Left ventricle myocardium inferior (tissue), 1 donor: ENCODE results near the gene CEP126. TPM values are rescaled to one million over a fixed set of nuclear protein-coding genes. Genes with fewer than 3 reads are reported as not detected.

Experiments
- DNase-seq: peaks from one replicate; pipeline ENCODE4 v3.0.0-alpha.2; 2020
- H3K27ac ChIP-seq: fragments of 200-600 bp; replicated peaks from 2 replicates; pipeline ENCODE4 v1.8.0; 2021
- H3K27me3 ChIP-seq: fragments of 200-600 bp; 2 replicates; pipeline ENCODE4 v1.8.0; 2021; ENCODE audit warnings: low read depth
- H3K36me3 ChIP-seq: fragments of 200-600 bp; 2 replicates; pipeline ENCODE4 v1.8.0; 2021
- H3K4me1 ChIP-seq: fragments of 200-600 bp; 2 replicates; pipeline ENCODE4 v1.8.0; 2021
- H3K4me3 ChIP-seq: fragments of 200-600 bp; 2 replicates; pipeline ENCODE4 v1.8.0; 2021; ENCODE audit warnings: mild to moderate bottlenecking, moderate library complexity
- H3K9me3 ChIP-seq: fragments of 200-600 bp; replicated peaks from 2 replicates; pipeline ENCODE4 v1.8.0; 2021
- CTCF ChIP-seq: fragments of 200-600 bp; IDR thresholded peaks from 2 replicates; pipeline ENCODE4 v1.8.0; 2021; ENCODE audit warnings: antibody characterized with exemption, mild to moderate bottlenecking, borderline replicate concordance
- intact Hi-C: fragments of 100-400 bp; cut with micrococcal nuclease; formaldehyde crosslinking; loops from one replicate; pipeline ENCODE4 v1.11.0; 2022
- total RNA-seq: library from RNA; stranded (reverse); fragmentation: NEBNext Ultra II Directional; extraction: Animal tissue kit (Norgen Biotek cat#: 25700); gene quantifications from one replicate; pipeline ENCODE4 v1.2.1, GENCODE V29; 2021
- donor health status: DM: no; HTN: yes; CAD: no; lungs with severe emphysema.

Gene CEP126
- total RNA-seq, 1 donor from 2014 or later: 1.5 TPM

GRCh38 chr11:101907815-101908214 lies 7.0 kb upstream of the CEP126 start:
- Histone ChIP-seq H3K9me3 (no peaks in the 10 kb centered on the region), H3K4me3 (no peak overlapping the region)
- intact Hi-C loops: no loop called here

DNA sequence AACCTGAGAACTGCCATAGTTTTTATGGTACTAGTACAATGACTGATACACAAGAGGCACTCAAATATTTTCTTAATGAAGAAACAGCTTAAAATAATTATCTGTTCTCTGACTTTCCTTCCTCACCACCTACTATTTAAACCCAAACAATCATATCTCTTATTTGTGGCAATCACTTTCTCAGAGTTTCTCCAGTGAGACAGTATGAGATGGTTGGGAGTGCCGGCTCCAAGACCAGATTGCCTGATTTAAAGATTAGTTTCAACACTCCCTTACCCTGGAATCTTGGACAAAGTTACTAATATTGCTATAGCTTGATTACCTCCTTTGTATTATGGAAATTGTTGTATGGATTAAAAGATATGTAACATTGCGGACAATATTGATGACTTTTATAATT lies 5.7 kb upstream of the CEP126 start:
- Histone ChIP-seq H3K36me3 (no peaks in the 10 kb centered on the region), H3K4me1 (peaks cover 3% of the 10 kb centered on the region), H3K9me3 (no peaks in the 10 kb centered on the region), H3K27ac (peak overlapping the region; percentile 39), H3K4me3 (no peak overlapping the region), H3K27me3 (no peaks in the 10 kb centered on the region)
- no peak for DNase-seq
- TF ChIP-seq CTCF: no peak
- intact Hi-C loops: no loop called here

More at GRCh38 chr11:101907815-101908214, 7.0 kb upstream of the CEP126 start:
- no peak for TF ChIP-seq CTCF
- Histone ChIP-seq H3K4me1 (no peaks in the 10 kb centered on the region), H3K27ac (peak overlapping the region; percentile 38), H3K36me3 (no peaks in the 10 kb centered on the region), H3K27me3 (no peaks in the 10 kb centered on the region)
- no peak for DNase-seq

GRCh38 chr11:101912823-101913284 lies 2.0 kb upstream of the CEP126 start:
- peaks cover 19% of the 10 kb centered on the region for H3K4me1 ChIP-seq
- intact Hi-C loops: no loop called here
- H3K36me3 ChIP-seq: no peaks in the 10 kb centered on the region
- no peak overlapping the region for H3K4me3 ChIP-seq
- H3K9me3 ChIP-seq: no peaks in the 10 kb centered on the region
- no peaks in the 10 kb centered on the region for H3K27me3 ChIP-seq
- no peak for DNase-seq
- H3K27ac ChIP-seq: no peak overlapping the region
- TF ChIP-seq CTCF: no peak

DNA sequence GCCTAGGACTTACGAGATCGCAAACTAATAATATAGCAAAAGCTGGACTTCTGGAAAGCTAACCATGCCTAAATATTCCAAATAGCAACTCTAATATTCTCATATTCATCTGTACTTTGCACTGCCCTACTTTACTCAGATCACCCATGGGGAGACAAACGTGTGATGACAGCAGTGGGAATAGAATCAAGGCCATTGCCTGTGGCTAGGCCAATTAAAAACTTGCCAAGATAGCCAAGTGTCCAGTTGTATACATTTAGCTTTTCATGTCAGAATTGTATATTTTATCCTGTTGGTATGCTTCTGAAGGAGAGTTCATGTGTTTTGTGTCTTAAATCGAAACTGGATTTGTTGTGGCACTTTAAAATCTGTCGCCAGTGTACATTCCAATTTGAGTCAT lies 1.2 kb upstream of the CEP126 start:
- no peak overlapping the region for H3K4me3 ChIP-seq
- intact Hi-C loops: no loop called here
- no peak overlapping the region for H3K27ac ChIP-seq

GRCh38 chr11:101914341-101914737 lies 471 bp upstream of the CEP126 start:
- H3K4me3 ChIP-seq: peak overlapping the region; percentile 77
- no peaks in the 10 kb centered on the region for H3K36me3 ChIP-seq
- DNase-seq: no peak
- no peaks in the 10 kb centered on the region for H3K9me3 ChIP-seq
- H3K4me1 ChIP-seq: peaks cover 19% of the 10 kb centered on the region
- no peaks in the 10 kb centered on the region for H3K27me3 ChIP-seq
- no peak for TF ChIP-seq CTCF
- intact Hi-C loops: no loop called here
- H3K27ac ChIP-seq: peak overlapping the region; percentile 81

More for the DNA sequence above, 1.2 kb upstream of the CEP126 start:
- Histone ChIP-seq H3K27me3 (no peaks in the 10 kb centered on the region), H3K36me3 (no peaks in the 10 kb centered on the region), H3K9me3 (no peaks in the 10 kb centered on the region), H3K4me1 (peaks cover 19% of the 10 kb centered on the region)
- TF ChIP-seq CTCF: no peak
- DNase-seq: no peak
